H9 (cell line): ENCODE data around the gene H6PD. TPM values are rescaled to one million over a fixed set of nuclear protein-coding genes. Genes with fewer than 3 reads are reported as not detected.

ENCODE experiments used
- DNase-seq: peaks from one replicate; pipeline ENCODE4 v3.0.0-alpha.2; 2017
- H2AFZ ChIP-seq: one replicate; pipeline ENCODE4 v1.6.1; 2013; ENCODE audit warnings: mild to moderate bottlenecking, low read length, control low read depth, moderate library complexity
- H2AK5ac ChIP-seq: 2 replicates; pipeline ENCODE4 v1.6.1; 2013; ENCODE audit warnings: low read length, control low read depth, mixed read lengths; ENCODE audit not compliant: insufficient read length
- H2BK120ac ChIP-seq: one replicate; pipeline ENCODE4 v1.6.1; 2013; ENCODE audit warnings: low read depth, mild to moderate bottlenecking, low read length, control low read depth, inconsistent platforms; ENCODE audit not compliant: poor library complexity, severe bottlenecking
- H2BK12ac ChIP-seq: 2 replicates; pipeline ENCODE4 v1.6.1; 2013; ENCODE audit warnings: low read length, control low read depth, mixed read lengths, low read depth; ENCODE audit not compliant: insufficient read length
- H2BK15ac ChIP-seq: 2 replicates; pipeline ENCODE4 v1.6.1; 2013; ENCODE audit warnings: low read depth, low read length, control low read depth
- H2BK20ac ChIP-seq: one replicate; pipeline ENCODE4 v1.6.1; 2013; ENCODE audit warnings: low read depth, mild to moderate bottlenecking, low read length, control low read depth, inconsistent platforms; ENCODE audit not compliant: poor library complexity, severe bottlenecking
- H2BK5ac ChIP-seq: 2 replicates; pipeline ENCODE4 v1.6.1; 2013; ENCODE audit warnings: low read length, control low read depth, mixed read lengths; ENCODE audit not compliant: insufficient read length
- H3K14ac ChIP-seq: 2 replicates; pipeline ENCODE4 v1.6.1; 2013; ENCODE audit warnings: low read length, control low read depth; ENCODE audit not compliant: insufficient read depth
- H3K18ac ChIP-seq: 2 replicates; pipeline ENCODE4 v1.6.1; 2013; ENCODE audit warnings: low read depth, mild to moderate bottlenecking, mixed read lengths, low read length, control low read depth; ENCODE audit not compliant: insufficient read length
- H3K23ac ChIP-seq: 2 replicates; pipeline ENCODE4 v1.6.1; 2013; ENCODE audit warnings: low read length, control low read depth, mixed read lengths, low read depth; ENCODE audit not compliant: insufficient read length
- H3K23me2 ChIP-seq: 2 replicates; pipeline ENCODE4 v1.6.1; 2013; ENCODE audit warnings: low read depth, mild to moderate bottlenecking, mixed read lengths, low read length, control low read depth; ENCODE audit not compliant: insufficient read length, poor library complexity, severe bottlenecking
- H3K27ac ChIP-seq: 2 replicates; pipeline ENCODE4 v1.5.1; 2013; ENCODE audit warnings: low read length, control low read depth, mixed read lengths, low read depth; ENCODE audit not compliant: insufficient read length
- H3K27me3 ChIP-seq: 2 replicates; pipeline ENCODE4 v1.6.1; 2013; ENCODE audit warnings: low read length, control low read depth, inconsistent platforms; ENCODE audit not compliant: insufficient read depth
- H3K4ac ChIP-seq: 2 replicates; pipeline ENCODE4 v1.6.1; 2013; ENCODE audit warnings: low read depth, mild to moderate bottlenecking, control low read depth, inconsistent platforms, low read length, moderate library complexity
- H3K4me1 ChIP-seq: 2 replicates; pipeline ENCODE4 v1.6.1; 2013; ENCODE audit warnings: low read length, control low read depth, inconsistent platforms; ENCODE audit not compliant: insufficient read depth
- H3K4me2 ChIP-seq: 2 replicates; pipeline ENCODE4 v1.6.1; 2013; ENCODE audit warnings: low read length, control low read depth, mixed read lengths; ENCODE audit not compliant: insufficient read length, insufficient read depth
- H3K56ac ChIP-seq: 2 replicates; pipeline ENCODE4 v1.6.1; 2013; ENCODE audit warnings: low read depth, mild to moderate bottlenecking, mixed read lengths, low read length, control low read depth; ENCODE audit not compliant: insufficient read length
- H3K79me1 ChIP-seq: 2 replicates; pipeline ENCODE4 v1.6.1; 2013; ENCODE audit warnings: low read depth, mild to moderate bottlenecking, moderate library complexity, low read length, control low read depth, inconsistent platforms; ENCODE audit not compliant: insufficient read depth, poor library complexity, severe bottlenecking
- H3K79me2 ChIP-seq: 2 replicates; pipeline ENCODE4 v1.6.1; 2013; ENCODE audit warnings: low read length, control low read depth, inconsistent platforms; ENCODE audit not compliant: insufficient read depth
- H3K9ac ChIP-seq: 2 replicates; pipeline ENCODE4 v1.6.1; 2013; ENCODE audit warnings: low read length, control low read depth, mixed read lengths; ENCODE audit not compliant: insufficient read length; ENCODE audit errors: extremely low read depth
- H3K9me3 ChIP-seq: one replicate; pipeline ENCODE4 v1.6.1; 2013; ENCODE audit warnings: low read depth, low read length, inconsistent platforms; ENCODE audit not compliant: control insufficient read depth
- H3T11ph ChIP-seq: one replicate; pipeline ENCODE4 v1.6.1; 2013; ENCODE audit warnings: mild to moderate bottlenecking, low read length, control low read depth, inconsistent platforms
- H4K20me1 ChIP-seq: one replicate; pipeline ENCODE4 v1.6.1; 2013; ENCODE audit not compliant: control insufficient read depth, insufficient read length, insufficient read depth
- H4K5ac ChIP-seq: 2 replicates; pipeline ENCODE4 v1.6.1; 2013; ENCODE audit warnings: low read depth, mild to moderate bottlenecking, mixed read lengths, low read length, control low read depth; ENCODE audit not compliant: insufficient read length
- H4K8ac ChIP-seq: replicated peaks from 2 replicates; pipeline ENCODE4 v1.6.1; 2013; ENCODE audit warnings: low read length, control low read depth, mixed read lengths, low read depth; ENCODE audit not compliant: insufficient read length
- H4K91ac ChIP-seq: 2 replicates; pipeline ENCODE4 v1.6.1; 2013; ENCODE audit warnings: low read depth, mild to moderate bottlenecking, moderate library complexity, mixed read lengths, low read length, control low read depth; ENCODE audit not compliant: insufficient read length
- H3K27ac Mint-ChIP-seq, 3 experiments: 2 replicates in 2 of 3; 3 replicates in 1 of 3; pipeline ENCODE4 v1.8.0; 2020 to 2021; ENCODE audit warnings: mixed read lengths in 3 of 3, mild to moderate bottlenecking in 1 of 3, moderate library complexity in 1 of 3
- H3K27me3 Mint-ChIP-seq: 2 replicates; pipeline ENCODE4 v1.8.0; 2021; ENCODE audit warnings: low read depth, mild to moderate bottlenecking, moderate library complexity, mixed read lengths
- H3K36me3 Mint-ChIP-seq, 3 experiments: 2 replicates in 2 of 3; 3 replicates in 1 of 3; pipeline ENCODE4 v1.8.0; 2020 to 2021; ENCODE audit warnings: low read depth in 3 of 3, mixed read lengths in 3 of 3; ENCODE audit not compliant: insufficient read depth in 1 of 3
- H3K4me1 Mint-ChIP-seq, 2 experiments: 2 replicates each; pipeline ENCODE4 v1.8.0; 2020; ENCODE audit warnings: mixed read lengths in 2 of 2
- H3K4me3 Mint-ChIP-seq, 2 experiments: 2 replicates in 1 of 2; 3 replicates in 1 of 2; pipeline ENCODE4 v1.8.0; 2020 to 2021; ENCODE audit warnings: mild to moderate bottlenecking in 2 of 2, mixed read lengths in 2 of 2, moderate library complexity in 1 of 2
- H3K9me3 Mint-ChIP-seq, 2 experiments: 2 replicates in 1 of 2; 3 replicates in 1 of 2; pipeline ENCODE4 v1.8.0; 2020; ENCODE audit warnings: mild to moderate bottlenecking in 2 of 2, mixed read lengths in 2 of 2, moderate library complexity in 1 of 2
- CTCF ChIP-seq: fragments of 200-600 bp; sonication (generic); conservative IDR thresholded peaks from 3 replicates; pipeline ENCODE4 v1.8.0; 2021; ENCODE audit warnings: antibody characterized with exemption, mild to moderate bottlenecking
- WGBS: extraction: QIAGEN DNeasy Blood & Tissue Kit; methylation state at CpG from one replicate; pipeline ENCODE4 v1.1.7; 2013; ENCODE audit warnings: missing lambda C conversion rate, low lambda C conversion rate, mixed read lengths; ENCODE audit not compliant: insufficient read length; ENCODE audit errors: extremely low coverage; 5-methylcytosine and 5-hydroxymethylcytosine counted together
- total RNA-seq: library from RNA; stranded (reverse); gene quantifications from 2 replicates; pipeline ENCODE4 v1.2.1, GENCODE V29; 2021

H6PD gene
- total RNA-seq, 1 experiment from 2014 or later = 7.9 TPM

- no CpG with 5 or more reads among the region's 11 CpGs for WGBS
- Mint-ChIP-seq H3K4me1 (peaks cover 22 to 40% of the 10 kb centered on the region in 2 experiments), H3K27me3 (peaks cover 87% of the 10 kb centered on the region), H3K36me3 (no peaks in the 10 kb centered on the region), H3K4me3 (no peak overlapping the region), H3K27ac (no peak overlapping the region), H3K9me3 (no peaks in the 10 kb centered on the region)
- H3K18ac ChIP-seq = no peak overlapping the region
- H2BK120ac ChIP-seq = no peak overlapping the region
- no peak overlapping the region for H3K56ac ChIP-seq
- H3K27ac ChIP-seq = no peak overlapping the region
- H3K79me1 ChIP-seq = no peaks in the 10 kb centered on the region
- H2BK12ac ChIP-seq = peak overlapping the region; percentile 52
- no peak overlapping the region for H2BK15ac ChIP-seq
- TF ChIP-seq CTCF = no peak
- no peak for DNase-seq
- H4K5ac ChIP-seq = no peak overlapping the region
- H2AK5ac ChIP-seq = no peak overlapping the region
- H3K9ac ChIP-seq = no peak overlapping the region
- no peak overlapping the region for H2BK20ac ChIP-seq
- H2BK5ac ChIP-seq = no peak overlapping the region
- no peak overlapping the region for H3K4ac ChIP-seq
- H3K79me2 ChIP-seq = no peaks in the 10 kb centered on the region
- no peak overlapping the region for H4K91ac ChIP-seq
- H3K27me3 ChIP-seq = peaks cover 40% of the 10 kb centered on the region; the same call in 1 of the 2 replicates
- H4K8ac ChIP-seq = no peak overlapping the region
- no peak overlapping the region for H2AFZ ChIP-seq
- no peak overlapping the region for H3K23ac ChIP-seq
- no peaks in the 10 kb centered on the region for H4K20me1 ChIP-seq
- no peak overlapping the region for H3T11ph ChIP-seq
- no peak overlapping the region for H3K14ac ChIP-seq
- no peaks in the 10 kb centered on the region; the same call in 1 of the 2 replicates for H3K4me1 ChIP-seq
- no peak overlapping the region for H3K4me2 ChIP-seq
- H3K9me3 ChIP-seq = no peaks in the 10 kb centered on the region
- H3K23me2 ChIP-seq = peaks cover 12% of the 10 kb centered on the region
These were observed 31.0 kb upstream of the H6PD start for GRCh38 chr1:9203511-9203982.
